Measurements from ENCODE around the gene HTR7. TPM values are rescaled to one million over a fixed set of nuclear protein-coding genes. Genes with fewer than 3 reads are reported as not detected.

HTR7 gene
- total RNA-seq, 1 experiment from 2014 or later = 0.33 TPM

GRCh38 chr10:90798482-90798881 lies 59.4 kb downstream of the HTR7 start:
- BruUV-seq (replicated peaks) = no TSS peak
- POLR2A ChIA-PET = no interaction called here
- no peak for TF ChIP-seq TCF7L2 (IDR thresholded peaks at IDR 0.05; ENCODE audit: low read depth, low read length)
- no peak for TF ChIP-seq POLR2AphosphoS5 (IDR thresholded peaks at IDR 0.05; ENCODE audit: low read depth, low read length)
- TF ChIP-seq CTCF (IDR thresholded peaks at IDR 0.05) = no peak
- no peak for TF ChIP-seq SIN3A (IDR thresholded peaks at IDR 0.05; ENCODE audit: borderline replicate concordance, insufficient read depth, low read depth, low read length)
- TF ChIP-seq, protein P1, sequence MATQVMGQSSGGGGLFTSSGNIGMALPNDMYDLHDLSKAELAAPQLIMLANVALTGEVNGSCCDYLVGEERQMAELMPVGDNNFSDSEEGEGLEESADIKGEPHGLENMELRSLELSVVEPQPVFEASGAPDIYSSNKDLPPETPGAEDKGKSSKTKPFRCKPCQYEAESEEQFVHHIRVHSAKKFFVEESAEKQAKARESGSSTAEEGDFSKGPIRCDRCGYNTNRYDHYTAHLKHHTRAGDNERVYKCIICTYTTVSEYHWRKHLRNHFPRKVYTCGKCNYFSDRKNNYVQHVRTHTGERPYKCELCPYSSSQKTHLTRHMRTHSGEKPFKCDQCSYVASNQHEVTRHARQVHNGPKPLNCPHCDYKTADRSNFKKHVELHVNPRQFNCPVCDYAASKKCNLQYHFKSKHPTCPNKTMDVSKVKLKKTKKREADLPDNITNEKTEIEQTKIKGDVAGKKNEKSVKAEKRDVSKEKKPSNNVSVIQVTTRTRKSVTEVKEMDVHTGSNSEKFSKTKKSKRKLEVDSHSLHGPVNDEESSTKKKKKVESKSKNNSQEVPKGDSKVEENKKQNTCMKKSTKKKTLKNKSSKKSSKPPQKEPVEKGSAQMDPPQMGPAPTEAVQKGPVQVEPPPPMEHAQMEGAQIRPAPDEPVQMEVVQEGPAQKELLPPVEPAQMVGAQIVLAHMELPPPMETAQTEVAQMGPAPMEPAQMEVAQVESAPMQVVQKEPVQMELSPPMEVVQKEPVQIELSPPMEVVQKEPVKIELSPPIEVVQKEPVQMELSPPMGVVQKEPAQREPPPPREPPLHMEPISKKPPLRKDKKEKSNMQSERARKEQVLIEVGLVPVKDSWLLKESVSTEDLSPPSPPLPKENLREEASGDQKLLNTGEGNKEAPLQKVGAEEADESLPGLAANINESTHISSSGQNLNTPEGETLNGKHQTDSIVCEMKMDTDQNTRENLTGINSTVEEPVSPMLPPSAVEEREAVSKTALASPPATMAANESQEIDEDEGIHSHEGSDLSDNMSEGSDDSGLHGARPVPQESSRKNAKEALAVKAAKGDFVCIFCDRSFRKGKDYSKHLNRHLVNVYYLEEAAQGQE (IDR thresholded peaks at IDR 0.05; ENCODE audit: insufficient read depth in 1 of 2, low read depth in 2 of 2, low read length in 1 of 2) = no peak
- CTCF ChIA-PET = no interaction called here
- H3K4me3 ChIP-seq (ENCODE audit: low read depth in 2 of 2, low read length in 2 of 2) = no peak overlapping the region
- no peak for ATAC-seq
- DNase-seq (ENCODE audit: low read depth, low spot score) = no peak
- intact Hi-C loops (cut with micrococcal nuclease; ENCODE audit: unreplicated experiment) (no loop called here), in situ Hi-C loops (cut with HindIII; ENCODE audit: low pct_unique_long_range_greater_than_20kb, low sequenced_read_pairs) (no loop called here)
- no peaks in the 10 kb centered on the region for H3K9me3 ChIP-seq (ENCODE audit: control insufficient read depth, insufficient read depth, low read depth, low read length)
- no peak overlapping the region for H3K27ac ChIP-seq (ENCODE audit: low read length)
- no peaks in the 10 kb centered on the region for H3K4me1 ChIP-seq (ENCODE audit: control insufficient read depth, insufficient read depth, low read length)
- no peaks in the 10 kb centered on the region for H3K36me3 ChIP-seq (ENCODE audit: control insufficient read depth, insufficient read depth, low read length)
- no peaks in the 10 kb centered on the region for H3K27me3 ChIP-seq (ENCODE audit: control insufficient read depth, insufficient read depth, low read length)

- no peaks in the 10 kb centered on the region for H3K4me1 ChIP-seq (ENCODE audit: control insufficient read depth, insufficient read depth, low read length)
- no peaks in the 10 kb centered on the region for H3K9me3 ChIP-seq (ENCODE audit: control insufficient read depth, insufficient read depth, low read depth, low read length)
- ATAC-seq = no peak
- no peak for TF ChIP-seq CTCF (IDR thresholded peaks at IDR 0.05)
- TF ChIP-seq, protein P1 (IDR thresholded peaks at IDR 0.05; ENCODE audit: insufficient read depth in 1 of 2, low read depth in 2 of 2, low read length in 1 of 2) = no peak
- H3K4me3 ChIP-seq (ENCODE audit: low read depth in 2 of 2, low read length in 2 of 2) = no peak overlapping the region
- no peak overlapping the region for H3K27ac ChIP-seq (ENCODE audit: low read length)
- ChIA-PET CTCF (no interaction called here), POLR2A (no interaction called here)
- no TSS peak for BruUV-seq (replicated peaks)
- peaks cover 20% of the 10 kb centered on the region for H3K27me3 ChIP-seq (ENCODE audit: control insufficient read depth, insufficient read depth, low read length)
- in situ Hi-C loops (cut with HindIII; ENCODE audit: low pct_unique_long_range_greater_than_20kb, low sequenced_read_pairs) (no loop called here), intact Hi-C loops (cut with micrococcal nuclease; ENCODE audit: unreplicated experiment) (no loop called here)
- no peak for DNase-seq (ENCODE audit: low read depth, low spot score)
- no peaks in the 10 kb centered on the region for H3K36me3 ChIP-seq (ENCODE audit: control insufficient read depth, insufficient read depth, low read length)
Measured at GRCh38 chr10:90790422-90790821, 67.4 kb downstream of the HTR7 start.
